ENCODE results near the gene CDKN1C. TPM values are rescaled to one million over a fixed set of nuclear protein-coding genes. Genes with fewer than 3 reads are reported as not detected.

The CDKN1C gene
- total and polyA plus RNA-seq, 12 donors, result 17.7 to 817 (median 321) TPM

- no peaks in the 10 kb centered on the region for H3K36me3 ChIP-seq (replicated peaks in 1 of 2)
- TF ChIP-seq CTCF (IDR thresholded peaks at IDR 0.05) (peak in 4 of 6 experiments; percentile 9 to 43 (median 35)), POLR2A (IDR thresholded peaks at IDR 0.05) (no peak)
- no peaks in the 10 kb centered on the region for H3K27me3 ChIP-seq
- DNase-seq, result peak in 6 of 7 donors; percentile 54 to 86 (median 69)
- peaks cover 6 to 8% of the 10 kb centered on the region in 2 donors for H3K4me1 ChIP-seq (replicated peaks in 1 of 2)
- intact Hi-C loops (cut with DNase I), result no loop called here
- H3K4me3 ChIP-seq, result no peak overlapping the region
- 52 to 69% (median 64%) methylated on average over 8 to 20 of the region's 20 CpGs for WGBS, 4 donors
- H3K27ac ChIP-seq, result peak overlapping the region in 1 of 5 donors; percentile 16
- no peaks in the 10 kb centered on the region for H3K9me3 ChIP-seq (replicated peaks in 1 of 3)
Observed at GRCh38 chr11:2837096-2837601, 48.4 kb downstream of the CDKN1C start.

- Histone ChIP-seq H3K9me3 (replicated peaks in 1 of 3) (no peaks in the 10 kb centered on the region), H3K27ac (peak overlapping the region in 1 of 5 donors; percentile 16), H3K36me3 (replicated peaks in 1 of 2) (no peaks in the 10 kb centered on the region), H3K27me3 (no peaks in the 10 kb centered on the region), H3K4me3 (no peak overlapping the region), H3K4me1 (replicated peaks in 1 of 2) (peaks cover 6 to 8% of the 10 kb centered on the region in 2 donors)
- DNase-seq, result no peak
- 86 to 89% (median 89%) methylated on average over 13 to 23 of the region's 23 CpGs for WGBS, 4 donors
- TF ChIP-seq CTCF (IDR thresholded peaks at IDR 0.05), result no peak
- TF ChIP-seq POLR2A (IDR thresholded peaks at IDR 0.05), result no peak
- intact Hi-C loops (cut with DNase I), result no loop called here
Observed at GRCh38 chr11:2836315-2837095, 49.1 kb downstream of the CDKN1C start.

- TF ChIP-seq POLR2A (IDR thresholded peaks at IDR 0.05) (no peak), CTCF (IDR thresholded peaks at IDR 0.05) (no peak)
- no peak overlapping the region for H3K4me3 ChIP-seq
- no peaks in the 10 kb centered on the region for H3K27me3 ChIP-seq
- no peak overlapping the region for H3K27ac ChIP-seq
- WGBS, 4 donors, result 83 to 94% (median 92%) methylated on average over 7 to 17 of the region's 17 CpGs
- intact Hi-C loops (cut with DNase I), result no loop called here
- H3K9me3 ChIP-seq (replicated peaks in 1 of 3), result no peaks in the 10 kb centered on the region
- no peaks in the 10 kb centered on the region for H3K36me3 ChIP-seq (replicated peaks in 1 of 2)
- H3K4me1 ChIP-seq (replicated peaks in 1 of 2), result peaks cover 6 to 8% of the 10 kb centered on the region in 2 donors
- no peak for DNase-seq
Observed at GRCh38 chr11:2835751-2836150, 49.8 kb downstream of the CDKN1C start.

- intact Hi-C loops (cut with DNase I), result no loop called here
- Histone ChIP-seq H3K4me3 (no peak overlapping the region), H3K36me3 (replicated peaks in 1 of 2) (no peaks in the 10 kb centered on the region), H3K27me3 (no peaks in the 10 kb centered on the region), H3K9me3 (replicated peaks in 1 of 3) (no peaks in the 10 kb centered on the region), H3K4me1 (replicated peaks in 1 of 2) (peaks cover 6 to 8% of the 10 kb centered on the region in 2 donors), H3K27ac (no peak overlapping the region)
- no peak for TF ChIP-seq POLR2A (IDR thresholded peaks at IDR 0.05)
- TF ChIP-seq CTCF (IDR thresholded peaks at IDR 0.05), result no peak
- 74 to 92% (median 86%) methylated on average over 2 to 6 of the region's 6 CpGs for WGBS, 4 donors
- DNase-seq, result peak in 1 of 7 donors; percentile 33
Observed at GRCh38 chr11:2835296-2835695, 50.3 kb downstream of the CDKN1C start.

Measured in adrenal gland (tissue), 12 donors.